ENCODE results near the gene SERF2. TPM values are rescaled to one million over a fixed set of nuclear protein-coding genes. Genes with fewer than 3 reads are reported as not detected.
A peak's percentile ranks its signal among the peaks of the same experiment; 100 is the strongest.

SERF2 gene
- total and polyA plus RNA-seq, 2 of the 8 experiments (the other 6 are each of a cell fraction or from before 2014, with no cell fraction given): 655 to 999 TPM

DNA sequence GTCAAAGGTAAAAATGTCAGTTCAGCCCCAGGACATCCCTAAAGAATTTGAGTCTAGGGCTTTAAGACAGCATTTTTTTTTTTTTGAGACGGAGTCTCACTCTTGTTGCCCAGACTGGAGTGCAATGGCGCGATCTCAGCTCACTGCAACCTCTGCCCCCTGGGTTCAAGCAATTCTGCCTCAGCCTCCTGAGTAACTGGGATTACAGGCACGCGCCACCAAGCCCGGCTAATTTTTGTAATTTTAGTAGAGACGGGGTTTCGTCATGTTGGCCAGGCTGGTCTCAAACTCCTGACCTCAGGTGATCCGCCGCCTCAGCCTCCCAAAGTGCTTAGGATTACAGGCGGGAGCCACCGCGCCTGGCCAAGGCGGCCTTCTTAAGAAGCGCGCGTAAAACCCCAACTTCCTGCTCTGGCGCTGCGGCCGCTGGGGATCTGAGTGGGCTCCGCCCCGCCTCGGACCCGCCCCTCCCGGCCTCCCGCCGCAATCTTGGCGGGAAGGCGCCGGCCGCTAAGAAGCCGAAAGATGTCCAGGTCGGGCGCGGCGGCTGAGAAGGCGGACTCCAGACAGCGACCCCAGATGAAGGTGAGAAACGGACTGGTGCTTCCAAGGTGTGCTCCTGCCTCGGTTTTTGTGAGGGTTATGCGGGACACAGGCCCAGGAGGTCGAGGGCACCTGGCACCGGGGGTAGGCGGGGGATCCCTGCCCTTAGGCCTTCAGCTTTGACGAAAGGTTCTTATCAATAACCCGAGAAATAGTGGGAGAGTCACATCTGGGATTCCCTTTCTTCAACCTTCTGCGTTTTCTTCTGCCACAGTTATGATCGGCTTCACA, 34.6 kb downstream of the SERF2 start, which contains the start of gene WDR76 (continued):
- TF ChIP-seq RFX5 (IDR thresholded peaks at IDR 0.05; ENCODE audit: borderline replicate concordance, low read depth, low read length) (no peak), POLR2A (IDR thresholded peaks at IDR 0.05; ENCODE audit: control extremely low read depth in 1 of 2, low read depth in 2 of 2, low read length in 2 of 2) (peak in 1 of 2 experiments; percentile 43; a peak in 1 of 3 replicates), RBBP5 (IDR thresholded peaks at IDR 0.05; ENCODE audit: borderline replicate concordance, low read depth, low read length) (peak; percentile 56; the same call in 1 of the 2 replicates), POLR2AphosphoS5 (IDR thresholded peaks at IDR 0.05; ENCODE audit: low read depth, low read length) (0 out of 2 replicates have a peak, but pooled peaks have one; percentile 45), HDAC2 (IDR thresholded peaks at IDR 0.05; ENCODE audit: borderline replicate concordance in 1 of 2, low read depth in 2 of 2, low read length in 2 of 2) (peak in 1 of 2 experiments; percentile 79; a peak in 1 of 4 replicates), PHF8 (conservative IDR thresholded peaks at IDR 0.05; ENCODE audit: low read depth, low read length) (peak; percentile 69), JUND (IDR thresholded peaks at IDR 0.05; ENCODE audit: low read length) (no peak)
- TF ChIP-seq, protein P1, sequence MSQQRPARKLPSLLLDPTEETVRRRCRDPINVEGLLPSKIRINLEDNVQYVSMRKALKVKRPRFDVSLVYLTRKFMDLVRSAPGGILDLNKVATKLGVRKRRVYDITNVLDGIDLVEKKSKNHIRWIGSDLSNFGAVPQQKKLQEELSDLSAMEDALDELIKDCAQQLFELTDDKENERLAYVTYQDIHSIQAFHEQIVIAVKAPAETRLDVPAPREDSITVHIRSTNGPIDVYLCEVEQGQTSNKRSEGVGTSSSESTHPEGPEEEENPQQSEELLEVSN (IDR thresholded peaks at IDR 0.05): peak; percentile 96
